Measurements from ENCODE around the gene TENT5C.

GRCh38 chr1:117674521-117675400 lies 68.9 kb downstream of the TENT5C start:
- TF ChIP-seq CTCF (optimal IDR thresholded peaks at IDR 0.05 in 1 of 3, IDR thresholded peaks at IDR 0.05 in 1 of 3, conservative IDR thresholded peaks at IDR 0.05 in 1 of 3; ENCODE audit: extremely low read depth in 1 of 3, insufficient read depth in 2 of 3, low read length in 3 of 3), result peak in 2 of 3 experiments; percentile 41 to 42
- TF ChIP-seq EZH2 (IDR thresholded peaks at IDR 0.05; ENCODE audit: low read length), result no peak
